ENCODE data around the gene VSTM1.

Gene VSTM1

DNA sequence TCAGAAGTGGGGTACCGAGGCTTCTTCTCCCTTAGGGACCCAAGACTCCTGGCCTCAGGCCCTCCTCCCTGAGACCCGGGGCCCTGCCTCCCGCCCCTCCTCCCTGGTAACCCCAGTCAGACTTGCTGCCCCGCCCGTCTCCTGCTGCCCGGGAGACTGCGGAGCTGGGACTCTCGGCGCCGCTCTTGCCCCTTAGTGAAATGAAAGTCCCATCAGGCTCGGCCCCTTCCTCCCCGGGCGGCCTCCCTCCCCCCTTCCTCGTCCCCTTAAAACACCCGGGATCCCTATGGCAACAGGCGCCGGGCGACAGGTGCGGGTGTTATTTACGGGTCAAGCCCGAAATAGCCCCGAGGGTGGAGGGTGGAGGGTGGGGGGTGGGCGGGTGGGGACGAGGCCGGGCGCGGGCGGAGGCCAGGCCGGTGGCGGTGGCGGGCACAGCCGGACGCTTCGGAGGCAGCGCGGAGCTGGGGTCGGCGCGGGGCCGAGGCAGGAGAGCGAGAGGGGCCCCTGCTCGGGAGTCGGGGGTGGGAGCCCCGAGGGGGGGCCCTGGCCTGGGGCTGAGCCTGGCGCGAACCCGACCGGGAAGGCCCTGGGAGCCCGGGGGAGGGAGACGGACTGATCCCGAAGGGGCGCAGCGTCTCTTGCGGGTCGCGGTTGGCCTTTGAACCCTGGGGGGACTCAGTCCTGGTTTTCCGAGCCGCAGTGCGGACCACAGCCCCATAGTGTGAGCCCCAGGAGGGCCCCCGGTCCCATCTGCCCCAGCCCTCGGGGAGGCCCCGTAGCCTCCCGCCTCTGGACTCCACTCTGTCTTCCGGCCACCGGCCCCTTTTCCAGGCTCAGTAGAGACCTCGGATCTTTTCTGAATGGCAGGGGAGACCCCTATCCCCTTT lies 72.2 kb downstream of the VSTM1 start, which contains the start of gene CACNG6:
Gene CACNG6 (plus strand): TSS at position 414 of the 890 bp plus-strand sequence. CDS start 1,241 bp downstream, outside the sequence.
- H3K4me3 ChIP-seq (ENCODE audit: low read length) = no peak within 1 kb of the TSS
- TF ChIP-seq, protein P1, sequence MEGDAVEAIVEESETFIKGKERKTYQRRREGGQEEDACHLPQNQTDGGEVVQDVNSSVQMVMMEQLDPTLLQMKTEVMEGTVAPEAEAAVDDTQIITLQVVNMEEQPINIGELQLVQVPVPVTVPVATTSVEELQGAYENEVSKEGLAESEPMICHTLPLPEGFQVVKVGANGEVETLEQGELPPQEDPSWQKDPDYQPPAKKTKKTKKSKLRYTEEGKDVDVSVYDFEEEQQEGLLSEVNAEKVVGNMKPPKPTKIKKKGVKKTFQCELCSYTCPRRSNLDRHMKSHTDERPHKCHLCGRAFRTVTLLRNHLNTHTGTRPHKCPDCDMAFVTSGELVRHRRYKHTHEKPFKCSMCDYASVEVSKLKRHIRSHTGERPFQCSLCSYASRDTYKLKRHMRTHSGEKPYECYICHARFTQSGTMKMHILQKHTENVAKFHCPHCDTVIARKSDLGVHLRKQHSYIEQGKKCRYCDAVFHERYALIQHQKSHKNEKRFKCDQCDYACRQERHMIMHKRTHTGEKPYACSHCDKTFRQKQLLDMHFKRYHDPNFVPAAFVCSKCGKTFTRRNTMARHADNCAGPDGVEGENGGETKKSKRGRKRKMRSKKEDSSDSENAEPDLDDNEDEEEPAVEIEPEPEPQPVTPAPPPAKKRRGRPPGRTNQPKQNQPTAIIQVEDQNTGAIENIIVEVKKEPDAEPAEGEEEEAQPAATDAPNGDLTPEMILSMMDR (IDR thresholded peaks at IDR 0.05; ENCODE audit: insufficient read depth, low read depth, low read length, missing control alignments) = no peak
- DNase-seq (ENCODE audit: low read depth) = no peak

All from epithelial cell of esophagus (primary cell).